Measurements from ENCODE around the gene CACNA1A. TPM values are rescaled to one million over a fixed set of nuclear protein-coding genes. Genes with fewer than 3 reads are reported as not detected.

CACNA1A gene
- polyA plus RNA-seq, 1 donor (not counting 4 experiments of a cell fraction or from before 2014, with no cell fraction given), result not detected

DNA sequence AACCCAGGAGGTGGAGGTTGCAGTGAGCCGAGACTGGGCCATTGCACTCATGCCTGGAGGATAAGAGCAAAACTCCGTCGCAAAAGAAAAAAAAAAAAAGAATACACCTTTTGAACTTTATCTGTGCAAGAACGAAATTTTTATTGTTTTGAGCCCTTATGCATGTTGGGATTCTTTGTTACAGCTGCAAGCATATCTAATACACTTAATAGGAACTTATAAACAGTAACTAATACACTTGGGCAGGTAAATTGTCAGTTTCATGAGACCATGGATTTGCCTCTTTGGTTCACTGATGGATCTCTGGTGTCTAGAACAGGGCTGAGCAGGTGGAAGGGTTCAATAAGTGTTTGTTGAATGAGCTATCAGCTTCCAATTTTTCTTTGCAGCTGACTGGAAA is 108.1 kb downstream of the CACNA1A start:
- Histone ChIP-seq H3K9ac (ENCODE audit: control insufficient read depth, extremely low read depth, insufficient read depth, low read length) (no peak overlapping the region), H3K9me1 (ENCODE audit: control insufficient read depth, extremely low read depth, insufficient read depth, low read length) (no peaks in the 10 kb centered on the region), H2AFZ (ENCODE audit: control insufficient read depth, low read length) (no peak overlapping the region), H3K27me3 (ENCODE audit: control insufficient read depth, extremely low read depth, insufficient read depth, low read length) (no peaks in the 10 kb centered on the region), H4K20me1 (ENCODE audit: control insufficient read depth, extremely low read depth, insufficient read depth, low read length) (no peaks in the 10 kb centered on the region), H3K4me2 (ENCODE audit: control insufficient read depth, extremely low read depth, insufficient read depth, low read depth, low read length) (peak overlapping the region; percentile 95), H3K79me2 (ENCODE audit: control insufficient read depth, insufficient read depth, low read length) (no peaks in the 10 kb centered on the region), H3K27ac (ENCODE audit: control insufficient read depth, insufficient read depth, low read length) (peak overlapping the region; percentile 89), H3K9me3 (ENCODE audit: control insufficient read depth, low read depth, low read length) (no peaks in the 10 kb centered on the region), H3K36me3 (ENCODE audit: control insufficient read depth in 2 of 2, extremely low read depth in 1 of 2, insufficient read depth in 2 of 2, low read length in 2 of 2) (no peaks in the 10 kb centered on the region), H3K4me1 (ENCODE audit: control insufficient read depth, extremely low read depth, insufficient read depth, low read length) (peaks cover 38% of the 10 kb centered on the region), H3K4me3 (ENCODE audit: control insufficient read depth in 2 of 3, extremely low read depth in 1 of 3, insufficient read depth in 2 of 3, low read depth in 1 of 3, low read length in 3 of 3) (peak overlapping the region in 2 of 3 experiments; percentile 32 to 46)
- DNase-seq (ENCODE audit: low read depth, low spot score) (no peak), FAIRE-seq (peak; percentile 69)
- dilution Hi-C loops (cut with MboI; ENCODE audit: extremely low pct_ligation_motif_present, low sequenced_read_pairs), result no loop called here
- TF ChIP-seq EZH2 (IDR thresholded peaks at IDR 0.05; ENCODE audit: low read length), result no peak
- TF ChIP-seq, protein P1, sequence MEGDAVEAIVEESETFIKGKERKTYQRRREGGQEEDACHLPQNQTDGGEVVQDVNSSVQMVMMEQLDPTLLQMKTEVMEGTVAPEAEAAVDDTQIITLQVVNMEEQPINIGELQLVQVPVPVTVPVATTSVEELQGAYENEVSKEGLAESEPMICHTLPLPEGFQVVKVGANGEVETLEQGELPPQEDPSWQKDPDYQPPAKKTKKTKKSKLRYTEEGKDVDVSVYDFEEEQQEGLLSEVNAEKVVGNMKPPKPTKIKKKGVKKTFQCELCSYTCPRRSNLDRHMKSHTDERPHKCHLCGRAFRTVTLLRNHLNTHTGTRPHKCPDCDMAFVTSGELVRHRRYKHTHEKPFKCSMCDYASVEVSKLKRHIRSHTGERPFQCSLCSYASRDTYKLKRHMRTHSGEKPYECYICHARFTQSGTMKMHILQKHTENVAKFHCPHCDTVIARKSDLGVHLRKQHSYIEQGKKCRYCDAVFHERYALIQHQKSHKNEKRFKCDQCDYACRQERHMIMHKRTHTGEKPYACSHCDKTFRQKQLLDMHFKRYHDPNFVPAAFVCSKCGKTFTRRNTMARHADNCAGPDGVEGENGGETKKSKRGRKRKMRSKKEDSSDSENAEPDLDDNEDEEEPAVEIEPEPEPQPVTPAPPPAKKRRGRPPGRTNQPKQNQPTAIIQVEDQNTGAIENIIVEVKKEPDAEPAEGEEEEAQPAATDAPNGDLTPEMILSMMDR (optimal IDR thresholded peaks at IDR 0.05 in 1 of 3, IDR thresholded peaks at IDR 0.05 in 1 of 3, conservative IDR thresholded peaks at IDR 0.05 in 1 of 3; ENCODE audit: extremely low read depth in 1 of 3, insufficient read depth in 2 of 3, low read length in 3 of 3), result no peak

DNA sequence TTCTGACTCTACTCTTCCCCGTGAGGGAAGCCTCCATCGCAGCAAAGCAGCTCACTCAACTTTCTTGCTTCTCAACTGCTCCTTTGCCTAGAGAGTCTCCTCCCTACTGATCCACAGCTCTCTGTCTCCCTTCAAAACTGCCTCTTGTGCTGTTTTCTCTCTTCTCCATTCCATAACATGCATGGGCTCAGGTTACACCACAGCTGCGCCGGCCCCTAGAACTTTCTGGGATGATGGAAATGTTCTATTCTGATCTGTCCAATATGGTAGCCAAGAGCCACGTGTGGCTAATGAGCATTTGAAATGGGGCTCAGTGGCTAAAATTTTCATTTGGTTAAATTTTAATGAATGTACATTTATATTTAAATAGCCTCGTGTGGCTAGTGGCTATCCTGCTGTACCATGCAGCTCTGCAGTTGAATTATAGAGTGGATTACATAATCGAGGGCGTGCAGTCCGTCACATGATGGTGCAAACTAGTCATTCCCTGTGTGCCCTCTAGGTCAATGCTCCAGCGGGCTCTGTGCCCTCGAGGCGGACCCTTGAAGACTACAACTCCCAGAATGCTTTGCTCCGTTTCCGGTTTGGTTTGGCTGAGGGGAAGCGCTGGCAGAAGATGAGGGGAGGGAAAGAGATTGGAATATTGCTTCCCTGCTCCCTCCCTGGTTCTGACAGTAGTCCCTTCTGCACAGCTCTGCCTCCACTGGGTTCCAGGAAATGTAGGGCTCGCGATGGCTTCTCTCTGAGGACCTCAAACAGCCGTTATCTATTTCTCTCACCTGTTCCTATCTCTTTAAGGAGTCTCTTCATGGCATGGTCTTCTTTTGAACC is 109.8 kb downstream of the CACNA1A start:
- Histone ChIP-seq H3K4me1 (ENCODE audit: control insufficient read depth, extremely low read depth, insufficient read depth, low read length) (peaks cover 34% of the 10 kb centered on the region), H4K20me1 (ENCODE audit: control insufficient read depth, extremely low read depth, insufficient read depth, low read length) (no peaks in the 10 kb centered on the region), H3K79me2 (ENCODE audit: control insufficient read depth, insufficient read depth, low read length) (no peaks in the 10 kb centered on the region), H2AFZ (ENCODE audit: control insufficient read depth, low read length) (no peak overlapping the region), H3K9ac (ENCODE audit: control insufficient read depth, extremely low read depth, insufficient read depth, low read length) (no peak overlapping the region), H3K27me3 (ENCODE audit: control insufficient read depth, extremely low read depth, insufficient read depth, low read length) (no peaks in the 10 kb centered on the region), H3K36me3 (ENCODE audit: control insufficient read depth in 2 of 2, extremely low read depth in 1 of 2, insufficient read depth in 2 of 2, low read length in 2 of 2) (no peaks in the 10 kb centered on the region), H3K4me2 (ENCODE audit: control insufficient read depth, extremely low read depth, insufficient read depth, low read depth, low read length) (peak overlapping the region; percentile 29), H3K9me1 (ENCODE audit: control insufficient read depth, extremely low read depth, insufficient read depth, low read length) (no peaks in the 10 kb centered on the region), H3K9me3 (ENCODE audit: control insufficient read depth, low read depth, low read length) (no peaks in the 10 kb centered on the region), H3K27ac (ENCODE audit: control insufficient read depth, insufficient read depth, low read length) (no peak overlapping the region), H3K4me3 (ENCODE audit: control insufficient read depth in 2 of 3, extremely low read depth in 1 of 3, insufficient read depth in 2 of 3, low read depth in 1 of 3, low read length in 3 of 3) (no peak overlapping the region)
- dilution Hi-C loops (cut with MboI; ENCODE audit: extremely low pct_ligation_motif_present, low sequenced_read_pairs), result no loop called here
- FAIRE-seq (peak; percentile 32), DNase-seq (ENCODE audit: low read depth, low spot score) (peak; percentile 4)
- TF ChIP-seq, protein P1 (optimal IDR thresholded peaks at IDR 0.05 in 1 of 3, IDR thresholded peaks at IDR 0.05 in 1 of 3, conservative IDR thresholded peaks at IDR 0.05 in 1 of 3; ENCODE audit: extremely low read depth in 1 of 3, insufficient read depth in 2 of 3, low read length in 3 of 3), result no peak
- TF ChIP-seq EZH2 (IDR thresholded peaks at IDR 0.05; ENCODE audit: low read length), result no peak

Measured in keratinocyte (primary cell).